Measurements from ENCODE around the gene CALR3.
"Not testable (repeated sequence)": the region's sequence is repeated elsewhere in the genome, so short reads cannot be mapped to it uniquely, and the experiment has no call there.

CALR3 gene

DNA sequence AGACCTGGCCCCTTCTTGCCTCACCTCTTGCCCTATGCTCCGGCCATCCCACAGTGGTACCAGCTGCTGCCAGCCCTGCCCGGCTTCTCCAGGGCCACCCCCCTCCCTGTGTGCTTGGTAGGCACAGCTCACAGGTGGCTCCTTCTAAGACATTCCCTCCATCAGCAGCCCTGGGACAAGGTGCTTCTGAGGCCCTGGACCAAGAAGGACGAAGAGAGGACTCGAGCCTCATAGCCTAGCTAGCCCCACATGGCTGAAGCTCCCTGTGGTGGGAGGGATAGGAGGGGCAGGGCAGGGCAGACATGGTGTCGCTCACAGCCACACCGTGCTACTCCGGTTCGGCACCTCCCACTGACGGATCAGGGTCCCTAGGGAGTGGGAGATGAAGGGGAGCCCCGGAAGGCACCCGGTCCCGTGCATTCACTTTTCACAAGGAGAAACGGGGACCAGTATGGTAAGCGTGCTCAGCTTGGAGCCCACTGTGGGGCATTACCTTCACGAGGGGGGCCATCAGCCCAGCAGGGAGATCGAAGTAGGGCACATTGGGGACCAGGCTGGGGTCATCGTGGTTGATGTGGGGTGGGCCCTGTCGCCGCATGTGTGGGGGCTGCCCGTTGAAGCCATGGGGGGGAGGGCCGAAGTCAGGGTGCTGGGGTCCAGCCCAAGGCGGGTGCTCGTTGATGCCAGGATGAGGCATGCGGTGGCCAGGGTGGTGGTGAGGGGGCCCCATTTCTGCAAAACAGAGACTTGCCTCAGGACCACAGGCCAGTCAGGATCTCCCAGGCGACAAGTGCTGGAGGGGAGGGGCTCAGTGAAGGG is 26.8 kb upstream of the CALR3 start:
- no peak for DNase-seq

DNA sequence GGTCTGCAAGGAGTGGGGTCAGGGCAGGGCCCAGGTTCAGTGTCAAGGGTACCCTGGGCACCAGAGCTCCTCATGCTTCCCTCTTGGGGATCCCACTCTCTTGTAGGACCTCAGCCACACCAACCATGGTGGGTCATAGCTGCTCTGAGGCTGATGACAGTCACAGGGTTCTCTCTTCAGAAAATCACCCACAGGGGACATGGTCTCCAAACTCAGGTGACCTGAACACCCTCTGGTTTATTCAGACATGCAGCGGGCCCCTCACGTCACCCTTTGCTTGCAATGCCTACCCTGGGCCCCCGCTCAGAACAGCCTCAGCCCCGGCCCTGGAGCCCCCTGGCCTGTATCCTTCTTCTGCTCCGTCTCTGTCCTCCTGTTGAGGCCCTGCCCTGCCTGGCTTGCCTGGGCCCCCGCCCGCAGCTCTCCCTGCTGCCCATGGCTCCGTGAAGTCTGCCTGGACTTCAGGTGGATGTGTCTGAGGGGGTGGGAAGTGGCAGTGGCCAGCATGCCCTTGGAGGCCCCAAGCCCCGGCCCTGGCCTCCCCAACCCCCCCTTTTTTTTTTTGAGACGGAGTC is 25.8 kb upstream of the CALR3 start:
- no peak for DNase-seq

DNA sequence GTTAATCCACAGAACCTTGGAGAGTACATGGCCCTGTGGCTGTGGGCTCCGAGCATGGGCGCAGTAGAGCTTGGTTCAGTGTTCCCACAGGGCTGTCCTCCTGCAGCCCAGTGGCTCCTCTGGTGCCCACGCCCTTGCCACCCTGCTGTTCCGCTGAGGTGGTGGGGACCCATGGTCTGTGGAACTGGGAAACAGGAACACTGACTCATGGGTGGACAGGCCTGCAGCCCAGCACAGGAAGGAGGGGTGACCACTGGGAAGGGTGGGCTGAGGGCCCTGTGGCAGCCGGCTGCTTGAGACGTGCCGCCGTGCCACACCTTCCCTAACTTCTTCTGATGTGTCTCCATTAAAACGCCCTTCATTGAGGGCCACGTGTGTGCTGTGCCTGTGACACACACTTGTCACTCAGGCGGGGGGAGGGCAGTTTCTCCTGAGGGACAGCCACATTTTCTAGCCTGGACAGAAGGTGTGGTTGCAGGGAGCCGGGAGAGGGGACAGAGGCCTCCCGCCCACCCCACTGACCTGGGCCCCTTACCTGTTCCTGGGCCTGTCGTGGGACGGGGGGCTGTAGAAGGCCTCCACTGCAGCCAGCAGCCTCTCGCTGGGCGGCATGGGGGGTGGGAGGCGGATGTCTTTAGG is 25.1 kb upstream of the CALR3 start:
- no peak for DNase-seq

DNA sequence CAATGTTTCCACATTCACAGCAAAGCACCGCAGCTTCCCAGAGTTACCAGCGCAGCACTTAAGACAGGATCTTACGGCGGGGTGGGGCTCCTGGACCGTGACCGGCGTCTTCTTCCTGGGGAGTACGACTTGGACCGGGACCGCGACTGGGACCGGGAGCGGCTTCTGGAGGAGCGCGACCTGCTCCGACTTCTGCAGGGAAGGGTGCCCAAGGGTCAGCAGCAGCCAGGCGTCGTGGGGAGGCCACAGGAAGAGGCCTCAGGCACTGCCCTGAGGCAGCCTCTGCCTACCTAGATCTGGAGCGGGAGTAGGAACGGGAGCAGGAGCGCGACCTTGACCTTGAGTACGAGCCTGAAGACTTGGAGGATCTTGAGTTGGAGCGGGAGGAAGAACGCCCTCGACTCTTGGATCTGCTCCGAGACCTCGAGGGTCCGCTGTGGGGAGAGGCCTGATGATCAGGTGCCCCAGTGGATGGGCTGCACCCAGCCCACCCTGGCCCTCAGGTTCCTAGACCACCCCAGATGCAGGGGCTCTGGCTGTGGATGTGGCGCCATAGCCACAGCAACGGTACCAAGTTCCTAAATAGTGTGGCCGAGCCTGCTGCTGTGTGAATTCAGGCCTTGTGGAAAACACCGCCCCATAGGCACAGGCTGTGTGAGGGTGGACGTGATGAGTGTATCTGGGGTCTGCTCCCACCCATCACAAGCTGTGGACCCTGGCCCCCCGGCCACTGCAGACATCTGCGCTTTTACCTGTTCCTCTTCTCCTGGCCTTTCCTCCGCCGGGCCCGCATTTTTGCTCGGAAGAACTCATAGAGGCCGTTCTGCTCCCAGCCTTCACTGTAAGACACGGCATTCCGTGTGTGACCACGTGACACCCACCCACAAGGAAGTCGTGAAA is 24.4 kb upstream of the CALR3 start:
- DNase-seq = no peak

DNA sequence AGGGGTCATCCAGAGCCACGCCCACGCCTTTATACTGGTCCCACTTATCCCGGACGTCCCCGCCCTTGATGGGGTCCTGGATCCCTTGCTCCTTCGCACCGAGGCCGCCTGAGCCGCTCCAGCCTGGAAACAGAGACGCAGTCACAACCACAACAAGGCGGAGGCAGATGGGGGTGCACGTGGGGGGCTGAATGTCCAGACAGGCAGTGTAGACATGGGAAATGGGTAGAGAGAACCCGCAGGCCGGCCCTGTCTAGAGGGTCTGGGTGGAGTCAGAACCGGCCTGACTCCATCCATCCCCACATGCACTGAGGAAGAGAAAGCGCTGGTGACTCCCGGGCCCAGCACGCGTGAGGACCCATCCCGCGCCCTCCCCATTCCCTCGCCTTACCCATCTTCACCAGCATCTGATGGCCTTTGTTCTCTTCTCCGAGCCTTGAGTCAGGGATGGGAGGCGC is 23.3 kb upstream of the CALR3 start:
- no peak for DNase-seq

DNA sequence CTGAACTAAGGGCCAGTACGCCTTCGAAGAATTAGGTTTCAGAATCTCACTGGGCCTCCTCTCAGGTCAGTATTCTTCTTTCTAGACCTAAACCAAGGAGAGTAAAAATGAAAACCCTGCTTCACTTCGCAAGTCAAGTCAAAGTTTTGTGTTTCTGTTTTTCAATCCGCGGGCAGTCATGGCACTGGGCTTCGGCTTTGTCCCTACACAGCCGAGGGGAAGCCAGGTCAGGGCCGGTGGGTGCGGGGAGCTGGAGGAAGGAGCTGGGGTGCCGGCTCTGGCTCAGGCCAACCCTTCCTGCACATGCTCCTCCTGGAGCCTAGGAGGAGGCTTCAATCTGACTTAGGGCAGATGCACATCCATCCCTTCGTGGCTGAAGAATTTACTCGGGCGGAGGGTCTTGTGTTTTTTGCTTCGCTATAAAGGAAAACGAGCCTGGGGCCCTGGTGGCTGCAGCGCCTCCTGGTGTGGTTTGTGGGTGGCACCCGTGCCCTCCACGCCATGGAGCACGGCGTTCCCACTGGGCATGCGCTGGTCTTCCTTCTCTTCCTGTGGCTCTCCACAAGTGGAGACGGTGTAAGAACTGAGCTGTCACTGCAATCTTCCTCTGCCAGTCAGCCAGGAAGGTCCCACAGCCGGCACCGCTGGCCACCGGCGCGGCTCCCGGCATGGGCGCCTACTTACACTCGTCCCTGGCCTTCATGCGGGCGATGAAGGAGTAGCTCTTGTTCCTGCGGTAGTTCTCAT is 22.7 kb upstream of the CALR3 start:
- DNase-seq = no peak

DNA sequence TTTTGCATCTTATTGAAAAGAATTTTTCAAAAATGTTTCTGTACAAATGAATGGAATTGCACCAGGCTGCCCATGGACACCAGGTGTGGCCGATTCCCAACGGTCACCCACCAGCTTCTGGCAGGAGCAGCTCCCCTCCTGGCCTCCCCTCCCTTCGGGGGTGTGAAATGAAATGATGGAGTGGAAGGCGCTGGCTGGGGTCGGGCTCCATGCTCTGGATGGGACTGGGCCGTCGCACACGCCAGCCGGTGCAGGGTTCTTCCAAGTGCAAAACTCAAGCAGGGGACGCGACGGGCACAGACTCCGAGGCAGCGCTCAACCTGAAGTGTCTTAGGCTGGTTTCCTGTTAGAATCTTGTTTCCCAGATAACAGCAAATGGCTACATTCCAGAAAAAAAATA is 22.1 kb upstream of the CALR3 start:
- no peak for DNase-seq

DNA sequence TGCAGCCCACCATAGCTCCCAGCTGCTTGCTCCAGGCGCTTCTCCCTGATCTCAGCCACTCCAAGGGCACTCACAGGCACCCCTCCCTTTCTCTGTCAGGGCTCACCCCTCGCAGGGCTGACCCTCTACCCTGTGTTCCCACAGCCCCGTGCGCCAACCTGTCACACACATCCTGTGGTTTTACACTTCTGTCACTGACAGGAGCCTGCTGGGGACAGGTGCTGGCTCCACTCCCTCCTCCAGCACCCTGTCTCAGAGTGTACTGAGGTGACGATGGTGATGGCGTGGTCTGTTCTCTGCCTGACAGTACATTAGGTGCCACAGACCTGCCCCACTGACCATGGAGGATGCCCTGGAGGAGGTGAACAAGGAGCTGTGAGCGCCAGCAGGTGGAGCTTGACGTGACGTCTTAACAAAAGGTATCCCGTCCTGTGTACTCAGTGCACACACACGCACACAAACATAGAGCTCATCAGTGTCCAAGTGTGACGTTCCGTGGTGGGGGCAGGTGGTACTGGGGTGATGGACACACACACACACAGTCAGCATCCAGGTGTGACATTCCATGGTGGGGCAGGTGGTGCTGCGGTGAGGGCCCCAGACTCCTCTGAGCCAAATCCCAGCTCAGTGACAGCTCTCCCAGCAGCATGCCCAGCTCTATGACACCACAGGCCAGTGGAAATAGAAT is 21.1 kb upstream of the CALR3 start:
- DNase-seq = no peak

DNA sequence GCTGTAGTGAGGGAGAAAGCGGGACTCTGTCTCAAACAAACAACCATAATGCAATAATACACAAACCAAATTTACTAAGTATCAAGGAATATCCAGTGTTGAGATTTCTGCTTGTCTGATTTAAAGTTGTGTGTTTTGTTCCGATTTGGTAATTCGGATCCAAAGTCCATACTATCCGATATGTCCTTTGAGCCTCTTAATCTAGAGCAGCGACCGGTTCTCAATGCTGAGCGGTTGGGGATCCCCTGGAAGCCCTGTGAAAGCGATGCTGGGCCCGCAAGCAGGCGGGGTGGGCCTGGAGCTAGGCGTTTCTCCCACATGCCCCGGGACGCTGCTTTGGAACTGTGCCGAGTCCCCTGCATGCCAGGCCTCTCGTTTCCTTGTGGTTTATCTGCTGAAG is 20.4 kb upstream of the CALR3 start:
- DNase-seq = no peak

DNA sequence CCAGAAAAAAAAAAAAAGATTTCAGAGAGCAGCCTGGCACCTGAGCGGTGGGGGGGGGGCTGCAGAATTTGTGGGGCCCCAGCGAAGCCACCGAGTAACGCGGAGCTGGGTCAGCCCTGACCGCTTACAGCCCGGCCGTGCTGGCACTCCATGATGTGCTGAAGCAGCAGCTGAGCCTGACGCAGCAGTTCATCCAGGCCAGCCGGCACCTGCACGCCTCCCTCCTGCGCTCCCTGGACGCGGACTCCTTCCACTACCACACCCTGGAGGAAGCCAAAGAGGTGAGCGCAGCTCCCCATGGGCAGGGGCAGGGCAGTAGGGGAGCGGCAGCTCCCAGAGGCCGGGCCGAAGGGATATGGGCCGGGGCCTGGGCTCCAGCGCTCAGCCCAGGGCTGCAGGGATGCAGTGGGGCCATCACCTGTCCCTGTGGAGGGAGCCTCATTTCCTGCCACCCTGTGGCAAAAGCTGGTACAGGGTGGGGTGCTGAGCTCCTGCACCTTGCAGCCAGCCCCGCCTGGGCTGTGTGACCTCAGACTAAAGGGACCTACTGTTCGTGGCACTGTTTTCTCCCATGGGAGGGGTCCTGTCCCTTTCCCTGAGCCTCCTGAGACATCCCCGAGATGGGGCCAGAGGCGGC is 18.5 kb upstream of the CALR3 start:
- DNase-seq = no peak

DNA sequence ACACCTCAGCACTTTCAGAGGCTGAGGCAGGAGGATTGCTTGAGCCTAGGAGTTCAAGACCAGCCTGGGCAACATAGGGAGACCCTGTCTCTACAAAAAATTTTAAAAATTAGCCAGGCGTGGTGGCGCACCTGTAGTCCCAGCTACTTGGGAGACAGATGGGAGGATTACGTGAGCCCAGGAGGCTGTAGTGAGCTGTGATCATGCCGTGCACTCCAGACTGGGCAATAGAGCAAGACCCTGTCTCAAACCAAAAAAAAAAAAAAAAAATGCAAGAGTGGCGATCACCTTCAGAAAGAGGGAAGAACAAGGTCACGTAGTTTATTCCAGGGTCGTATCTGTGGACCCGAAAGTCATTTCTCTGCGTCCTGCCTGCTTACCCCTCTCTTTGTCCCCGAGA is 16.6 kb upstream of the CALR3 start:
- not testable (repeated sequence) for DNase-seq

DNA sequence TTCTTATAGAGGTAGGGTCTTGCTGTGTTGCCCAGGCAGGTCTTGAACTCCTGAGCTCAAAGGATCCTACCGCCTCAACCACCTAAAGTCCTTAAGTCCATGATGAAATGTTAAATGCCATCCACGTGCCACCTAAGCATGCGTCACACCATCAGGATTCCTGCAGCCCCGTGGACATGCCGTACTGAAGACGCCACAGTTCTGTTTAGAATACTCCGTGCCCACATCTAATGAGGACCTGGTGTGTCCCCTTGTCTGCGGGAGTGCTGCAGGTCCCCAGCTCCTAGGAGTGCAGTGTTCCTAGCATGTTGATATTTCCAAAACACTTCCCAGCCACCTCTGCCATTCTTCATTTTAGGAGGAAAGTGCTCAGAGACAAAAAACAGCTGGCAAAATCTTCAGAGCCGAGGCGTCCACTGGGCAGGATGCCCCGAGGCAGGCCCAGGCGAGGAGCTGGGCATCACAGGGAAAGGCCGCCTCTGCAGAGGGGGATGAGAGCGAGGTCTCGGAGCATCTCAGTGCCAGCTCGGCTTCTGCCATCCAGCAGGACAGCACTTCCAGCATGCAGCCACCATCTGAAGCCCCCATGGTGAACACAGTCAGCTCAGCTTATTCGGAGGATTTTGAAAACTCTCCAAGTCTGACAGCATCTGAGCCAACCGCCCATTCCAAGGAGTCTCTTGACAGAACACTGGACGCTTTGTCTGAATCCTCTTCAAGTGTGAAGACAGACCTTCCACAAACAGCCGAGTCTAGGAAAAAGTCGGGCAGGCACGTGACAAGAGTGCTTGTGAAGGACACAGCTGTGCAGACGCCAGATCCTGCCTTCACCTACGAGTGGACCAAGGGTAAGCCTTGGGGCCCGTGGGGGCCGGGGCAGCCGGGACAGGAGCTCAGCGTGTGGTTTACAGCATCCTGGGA is 13.4 kb upstream of the CALR3 start:
- DNase-seq = no peak

DNA sequence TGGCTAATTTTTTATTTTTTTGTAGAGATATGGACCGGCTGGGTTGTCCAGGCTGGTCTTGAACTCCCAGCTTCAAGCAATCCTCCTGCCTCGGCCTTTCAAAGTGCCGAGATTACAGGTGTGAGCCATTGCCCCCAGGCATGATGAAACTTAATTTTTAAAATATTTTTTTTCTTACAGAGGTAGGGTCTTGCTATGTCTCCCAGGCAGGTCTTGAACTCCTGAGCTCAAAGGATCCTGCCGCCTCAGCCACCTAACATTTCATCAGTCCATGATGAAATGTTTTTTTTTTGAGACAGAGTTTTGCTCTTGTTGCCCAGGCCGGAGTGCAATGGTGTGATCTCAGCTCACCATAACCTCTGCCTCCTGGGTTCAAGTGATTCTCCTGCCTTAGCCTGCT is 12.6 kb upstream of the CALR3 start:
- no peak for DNase-seq

DNA sequence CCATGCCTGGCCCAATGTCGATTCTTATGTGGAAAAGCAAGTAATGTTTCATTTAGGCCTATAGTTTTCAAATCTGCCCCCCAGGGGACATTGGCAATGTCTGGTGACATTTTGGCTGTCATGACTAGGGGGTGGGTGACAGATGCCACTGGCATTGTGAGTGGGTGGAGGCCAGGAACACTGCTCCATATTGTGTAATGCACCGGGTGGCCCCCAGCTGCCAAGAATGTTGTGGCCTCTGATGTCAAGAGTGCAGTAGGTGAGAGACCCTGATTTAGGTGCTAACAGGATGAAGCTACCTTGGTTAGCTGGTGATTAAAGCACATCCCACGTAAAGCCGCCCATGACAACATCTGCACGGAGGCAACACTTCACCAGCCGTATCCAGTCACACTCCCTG is 11.0 kb upstream of the CALR3 start:
- DNase-seq = no peak

DNA sequence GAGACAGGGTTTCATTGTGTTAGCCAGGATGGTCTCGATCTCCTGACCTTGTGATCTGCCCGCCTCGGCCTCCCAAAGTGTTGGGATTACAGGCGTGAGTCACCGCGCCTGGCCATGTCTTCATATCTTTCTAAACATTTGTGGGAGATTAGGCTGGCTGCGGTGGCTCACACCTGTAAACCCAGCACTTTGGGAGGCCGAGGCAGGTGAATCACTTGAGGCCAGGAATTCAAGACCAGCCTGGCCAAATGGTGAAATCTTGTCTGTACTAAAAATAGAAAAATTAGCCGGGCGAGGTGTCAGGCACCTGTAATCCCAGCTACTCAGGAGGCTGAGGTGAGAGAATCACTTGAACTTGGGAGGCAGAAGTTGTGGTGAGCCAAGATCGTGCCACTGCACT is 10.2 kb upstream of the CALR3 start:
- not testable (repeated sequence) for DNase-seq

DNA sequence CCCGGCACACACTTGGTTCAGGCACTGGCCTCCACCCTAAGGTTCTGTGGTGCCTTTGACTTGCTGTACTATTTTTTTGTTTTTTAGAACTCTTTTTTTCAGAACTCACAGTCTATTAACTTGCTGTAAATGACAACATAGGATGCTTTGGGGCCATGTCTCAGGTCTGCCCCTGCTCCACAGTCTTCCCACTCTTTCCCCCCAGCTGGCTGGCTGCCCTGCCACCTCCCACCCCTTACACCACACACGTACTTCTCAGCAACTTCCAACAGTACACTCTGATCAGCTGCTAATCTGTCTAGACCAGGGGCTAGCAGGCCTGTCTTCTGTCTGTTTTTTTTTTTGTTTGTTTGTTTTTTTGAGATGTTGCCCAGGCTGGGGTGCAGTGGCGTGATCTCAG is 8.3 kb upstream of the CALR3 start:
- DNase-seq = no peak

DNA sequence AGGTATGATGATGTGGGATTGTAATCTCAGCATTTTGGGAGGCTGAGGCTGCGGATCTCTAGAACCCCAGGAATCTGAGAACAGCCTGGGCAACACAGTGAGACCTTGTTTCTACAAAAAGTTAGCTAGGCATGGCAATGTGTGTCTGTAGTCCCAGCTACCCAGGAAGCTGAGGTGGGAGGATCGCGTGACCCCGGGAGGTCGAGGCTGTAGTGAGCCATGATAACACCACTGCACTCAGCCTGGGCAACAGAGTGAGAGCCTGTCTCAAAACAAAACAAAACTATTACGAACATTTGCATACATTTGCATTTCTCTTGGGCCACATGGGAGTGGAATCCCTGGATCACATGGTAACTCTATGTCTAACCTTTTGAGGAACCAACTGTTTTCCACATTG is 1.9 kb upstream of the CALR3 start:
- no peak for DNase-seq

DNA sequence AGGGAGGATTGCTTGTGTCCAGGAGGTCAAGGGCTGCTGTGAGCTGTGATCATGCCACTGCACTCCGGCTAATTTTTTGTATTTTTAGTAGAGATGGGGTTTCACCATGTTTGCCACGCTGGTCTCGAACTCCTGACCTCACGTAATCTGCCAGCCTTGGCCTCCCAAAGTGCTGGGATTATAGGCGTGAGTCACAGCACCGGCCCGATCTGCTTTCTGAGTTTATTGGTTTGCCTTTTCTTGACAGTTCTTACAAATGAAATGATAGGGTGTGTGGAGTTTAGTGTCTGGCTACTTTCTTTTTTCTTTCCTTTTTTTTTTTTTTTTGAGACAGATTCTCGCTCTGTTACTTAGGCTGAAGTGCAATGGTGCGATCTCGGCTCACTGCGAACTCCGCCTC is 1.1 kb upstream of the CALR3 start:
- DNase-seq = no peak

DNA sequence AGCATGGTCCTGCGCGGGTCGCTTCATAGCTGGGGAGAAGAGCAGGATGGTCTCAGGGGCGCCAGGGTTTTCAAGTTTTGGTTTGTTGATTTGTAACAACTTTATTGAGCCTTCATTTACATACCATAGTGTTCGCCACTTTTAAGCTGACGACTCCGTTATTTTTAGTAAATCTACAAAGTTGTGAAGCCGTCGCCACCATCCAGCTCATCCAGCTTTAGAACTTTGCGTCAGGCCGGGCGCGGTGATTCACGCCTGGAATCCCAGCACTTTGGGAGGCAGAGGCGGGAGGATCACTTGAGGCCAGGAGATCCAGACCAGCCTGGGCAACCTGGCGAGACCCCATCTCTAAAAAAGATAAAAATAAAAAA is 631 bp upstream of the CALR3 start:
- DNase-seq = no peak

DNA sequence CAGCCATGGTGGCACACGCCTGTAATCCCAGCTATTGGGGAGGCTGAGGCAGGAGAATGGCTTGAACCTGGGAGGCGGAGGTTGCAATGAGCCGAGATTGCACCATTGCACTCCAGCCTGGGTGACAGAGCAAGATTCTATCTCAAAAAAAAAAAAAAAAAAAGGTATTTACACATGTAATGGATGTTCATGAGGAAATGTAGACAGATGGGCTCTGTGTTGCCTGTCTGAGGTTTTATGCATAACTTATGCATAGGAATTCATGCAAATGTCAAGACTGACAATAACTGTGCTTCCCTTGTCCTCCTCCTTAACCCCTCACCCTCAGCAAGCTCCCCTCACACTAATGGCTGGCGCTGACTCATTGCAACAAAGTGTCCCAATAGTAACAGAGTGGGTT is 9.5 kb downstream of the CALR3 start:
- DNase-seq = not testable (repeated sequence)

Data from inflammatory macrophage treated with lipopolysaccharide for 1 hour (primary cell).